ENCODE results near the gene CDKN2D. TPM values are rescaled to one million over a fixed set of nuclear protein-coding genes. Genes with fewer than 3 reads are reported as not detected.

CDKN2D gene
- total and polyA plus RNA-seq, 2 of the 13 experiments (the other 11 are each of a cell fraction or from before 2014, with no cell fraction given), result 5.4 to 8.6 TPM

DNA sequence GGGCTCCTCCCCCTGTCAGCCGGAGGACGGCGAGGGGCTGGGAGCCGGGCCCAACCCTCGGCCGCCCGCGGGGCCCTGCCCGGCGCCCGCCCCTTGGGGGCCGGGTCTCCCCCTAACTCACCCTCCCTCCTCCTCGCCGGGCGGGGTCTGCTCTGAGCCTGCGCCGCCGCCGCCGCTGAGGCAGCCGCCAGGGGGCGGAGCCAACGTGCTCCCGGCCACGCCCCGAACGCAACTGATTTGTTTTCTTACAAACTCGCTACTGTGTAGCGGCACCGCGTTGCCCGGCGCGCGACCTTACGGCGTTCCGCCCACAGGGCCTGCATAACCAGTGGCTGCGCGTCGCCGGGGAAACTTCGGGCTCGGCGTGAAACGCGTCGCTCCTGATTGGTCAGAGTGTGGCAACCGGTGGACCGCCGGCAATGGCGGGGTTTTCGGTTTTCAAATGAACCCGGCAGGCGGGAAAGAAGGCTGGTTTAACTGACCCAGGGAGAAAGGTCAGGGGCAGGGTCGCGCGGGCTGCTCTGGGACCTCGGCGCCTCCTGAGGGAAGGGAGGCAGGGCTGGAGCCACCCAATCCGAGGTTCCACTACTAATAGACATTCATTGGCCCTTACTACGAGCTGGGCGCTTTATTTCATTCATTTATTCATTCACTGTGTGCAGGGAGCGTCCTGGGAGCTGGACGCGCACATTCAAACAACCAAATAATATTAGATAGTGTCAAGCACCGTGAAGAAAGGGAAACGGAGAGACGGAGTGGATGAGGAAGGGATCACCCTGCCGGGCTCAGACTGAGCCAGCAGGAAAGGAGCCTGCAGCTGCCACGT lies at the start of gene CDKN2D (continued):
- TF ChIP-seq, protein P1, sequence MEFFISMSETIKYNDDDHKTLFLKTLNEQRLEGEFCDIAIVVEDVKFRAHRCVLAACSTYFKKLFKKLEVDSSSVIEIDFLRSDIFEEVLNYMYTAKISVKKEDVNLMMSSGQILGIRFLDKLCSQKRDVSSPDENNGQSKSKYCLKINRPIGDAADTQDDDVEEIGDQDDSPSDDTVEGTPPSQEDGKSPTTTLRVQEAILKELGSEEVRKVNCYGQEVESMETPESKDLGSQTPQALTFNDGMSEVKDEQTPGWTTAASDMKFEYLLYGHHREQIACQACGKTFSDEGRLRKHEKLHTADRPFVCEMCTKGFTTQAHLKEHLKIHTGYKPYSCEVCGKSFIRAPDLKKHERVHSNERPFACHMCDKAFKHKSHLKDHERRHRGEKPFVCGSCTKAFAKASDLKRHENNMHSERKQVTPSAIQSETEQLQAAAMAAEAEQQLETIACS (CRISPR knock-in tag; IDR thresholded peaks at IDR 0.05), result peak; percentile 65
- TF ChIP-seq POLR2AphosphoS2 (IDR thresholded peaks at IDR 0.05; ENCODE audit: low read depth, low read length) (no peak), ZNF343 (CRISPR knock-in tag; IDR thresholded peaks at IDR 0.05) (no peak), CHD2 (IDR thresholded peaks at IDR 0.05; ENCODE audit: low read depth, low read length) (peak; percentile 82), ZNF644 (CRISPR knock-in tag; IDR thresholded peaks at IDR 0.05; ENCODE audit: low read depth) (no peak), RFX3 (CRISPR knock-in tag; IDR thresholded peaks at IDR 0.05) (peak; percentile 44; the same call in 1 of the 2 replicates), KLF12 (CRISPR knock-in tag; IDR thresholded peaks at IDR 0.05; ENCODE audit: borderline replicate concordance) (no peak; the same call in 1 of the 2 replicates), ZNF724P (CRISPR knock-in tag; IDR thresholded peaks at IDR 0.05; ENCODE audit: borderline replicate concordance) (peak; percentile 98), HDAC6 (IDR thresholded peaks at IDR 0.05; ENCODE audit: low read depth, low read length) (no peak), CREM (IDR thresholded peaks at IDR 0.05) (peak; percentile 68), CREM (CRISPR knock-in tag; IDR thresholded peaks at IDR 0.05) (no peak), ZKSCAN1 (IDR thresholded peaks at IDR 0.05; ENCODE audit: low read length) (no peak), PTBP1 (IDR thresholded peaks at IDR 0.05; ENCODE audit: low read depth, low read length, poor library complexity, severe bottlenecking) (no peak), IRF2 (CRISPR knock-in tag; IDR thresholded peaks at IDR 0.05) (peak; percentile 63; the same call in 1 of the 2 replicates), ERF (CRISPR knock-in tag; IDR thresholded peaks at IDR 0.05) (peak; percentile 43), TCF12 (IDR thresholded peaks at IDR 0.05) (no peak), TCF12 (CRISPR knock-in tag; IDR thresholded peaks at IDR 0.05) (no peak), NFRKB (IDR thresholded peaks at IDR 0.05) (no peak), ZNF781 (CRISPR knock-in tag; IDR thresholded peaks at IDR 0.05; ENCODE audit: borderline replicate concordance, not compliant biosample characterization) (no peak), SCMH1 (CRISPR knock-in tag; IDR thresholded peaks at IDR 0.05; ENCODE audit: borderline replicate concordance) (no peak)
- TF ChIP-seq, protein P2, sequence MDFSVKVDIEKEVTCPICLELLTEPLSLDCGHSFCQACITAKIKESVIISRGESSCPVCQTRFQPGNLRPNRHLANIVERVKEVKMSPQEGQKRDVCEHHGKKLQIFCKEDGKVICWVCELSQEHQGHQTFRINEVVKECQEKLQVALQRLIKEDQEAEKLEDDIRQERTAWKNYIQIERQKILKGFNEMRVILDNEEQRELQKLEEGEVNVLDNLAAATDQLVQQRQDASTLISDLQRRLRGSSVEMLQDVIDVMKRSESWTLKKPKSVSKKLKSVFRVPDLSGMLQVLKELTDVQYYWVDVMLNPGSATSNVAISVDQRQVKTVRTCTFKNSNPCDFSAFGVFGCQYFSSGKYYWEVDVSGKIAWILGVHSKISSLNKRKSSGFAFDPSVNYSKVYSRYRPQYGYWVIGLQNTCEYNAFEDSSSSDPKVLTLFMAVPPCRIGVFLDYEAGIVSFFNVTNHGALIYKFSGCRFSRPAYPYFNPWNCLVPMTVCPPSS (IDR thresholded peaks at IDR 0.05), result no peak
- TF ChIP-seq, protein P3, sequence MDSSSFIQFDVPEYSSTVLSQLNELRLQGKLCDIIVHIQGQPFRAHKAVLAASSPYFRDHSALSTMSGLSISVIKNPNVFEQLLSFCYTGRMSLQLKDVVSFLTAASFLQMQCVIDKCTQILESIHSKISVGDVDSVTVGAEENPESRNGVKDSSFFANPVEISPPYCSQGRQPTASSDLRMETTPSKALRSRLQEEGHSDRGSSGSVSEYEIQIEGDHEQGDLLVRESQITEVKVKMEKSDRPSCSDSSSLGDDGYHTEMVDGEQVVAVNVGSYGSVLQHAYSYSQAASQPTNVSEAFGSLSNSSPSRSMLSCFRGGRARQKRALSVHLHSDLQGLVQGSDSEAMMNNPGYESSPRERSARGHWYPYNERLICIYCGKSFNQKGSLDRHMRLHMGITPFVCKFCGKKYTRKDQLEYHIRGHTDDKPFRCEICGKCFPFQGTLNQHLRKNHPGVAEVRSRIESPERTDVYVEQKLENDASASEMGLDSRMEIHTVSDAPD (CRISPR knock-in tag; IDR thresholded peaks at IDR 0.05), result peak; percentile 62; the same call in 1 of the 2 replicates
- TF ChIP-seq, protein P4, sequence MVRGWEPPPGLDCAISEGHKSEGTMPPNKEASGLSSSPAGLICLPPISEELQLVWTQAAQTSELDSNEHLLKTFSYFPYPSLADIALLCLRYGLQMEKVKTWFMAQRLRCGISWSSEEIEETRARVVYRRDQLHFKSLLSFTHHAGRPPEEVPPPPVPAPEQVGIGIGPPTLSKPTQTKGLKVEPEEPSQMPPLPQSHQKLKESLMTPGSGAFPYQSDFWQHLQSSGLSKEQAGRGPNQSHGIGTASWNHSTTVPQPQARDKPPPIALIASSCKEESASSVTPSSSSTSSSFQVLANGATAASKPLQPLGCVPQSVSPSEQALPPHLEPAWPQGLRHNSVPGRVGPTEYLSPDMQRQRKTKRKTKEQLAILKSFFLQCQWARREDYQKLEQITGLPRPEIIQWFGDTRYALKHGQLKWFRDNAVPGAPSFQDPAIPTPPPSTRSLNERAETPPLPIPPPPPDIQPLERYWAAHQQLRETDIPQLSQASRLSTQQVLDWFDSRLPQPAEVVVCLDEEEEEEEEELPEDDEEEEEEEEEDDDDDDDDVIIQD (CRISPR knock-in tag; IDR thresholded peaks at IDR 0.05; ENCODE audit: low read depth), result peak; percentile 47; the same call in 1 of the 2 replicates
- TF ChIP-seq, protein P5, sequence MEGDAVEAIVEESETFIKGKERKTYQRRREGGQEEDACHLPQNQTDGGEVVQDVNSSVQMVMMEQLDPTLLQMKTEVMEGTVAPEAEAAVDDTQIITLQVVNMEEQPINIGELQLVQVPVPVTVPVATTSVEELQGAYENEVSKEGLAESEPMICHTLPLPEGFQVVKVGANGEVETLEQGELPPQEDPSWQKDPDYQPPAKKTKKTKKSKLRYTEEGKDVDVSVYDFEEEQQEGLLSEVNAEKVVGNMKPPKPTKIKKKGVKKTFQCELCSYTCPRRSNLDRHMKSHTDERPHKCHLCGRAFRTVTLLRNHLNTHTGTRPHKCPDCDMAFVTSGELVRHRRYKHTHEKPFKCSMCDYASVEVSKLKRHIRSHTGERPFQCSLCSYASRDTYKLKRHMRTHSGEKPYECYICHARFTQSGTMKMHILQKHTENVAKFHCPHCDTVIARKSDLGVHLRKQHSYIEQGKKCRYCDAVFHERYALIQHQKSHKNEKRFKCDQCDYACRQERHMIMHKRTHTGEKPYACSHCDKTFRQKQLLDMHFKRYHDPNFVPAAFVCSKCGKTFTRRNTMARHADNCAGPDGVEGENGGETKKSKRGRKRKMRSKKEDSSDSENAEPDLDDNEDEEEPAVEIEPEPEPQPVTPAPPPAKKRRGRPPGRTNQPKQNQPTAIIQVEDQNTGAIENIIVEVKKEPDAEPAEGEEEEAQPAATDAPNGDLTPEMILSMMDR (CRISPR knock-in tag; IDR thresholded peaks at IDR 0.05), result 0 out of 2 replicates have a peak, but pooled peaks have one; percentile 20

Data from HepG2 (cell line).